MM.1S (cell line): ENCODE results near the gene NTRK3.

Source experiments
- CTCF ChIP-seq: fragments of 300-600 bp; sonication (generic); IDR thresholded peaks from 2 replicates; pipeline ENCODE4 v1.5.1; 2016; ENCODE audit warnings: antibody characterized with exemption, low read length, mixed read lengths
- EZH2 ChIP-seq: fragments of 300-600 bp; sonication (generic); optimal IDR thresholded peaks from 2 replicates; pipeline ENCODE3; 2017; ENCODE audit warnings: low read depth, mild to moderate bottlenecking, antibody characterized with exemption, low read length, mixed read lengths

GRCh38 chr15:87816016-87816415, 440.5 kb downstream of the NTRK3 start:
- no peak for TF ChIP-seq EZH2
- TF ChIP-seq CTCF, result no peak
